SK-N-SH (cell line): ENCODE measurements around the gene SLC27A2. TPM values are rescaled to one million over a fixed set of nuclear protein-coding genes. Genes with fewer than 3 reads are reported as not detected.

Experiments
- CTCF ChIA-PET: fragments of 300-600, 350-600 bp; formaldehyde crosslinking; extraction: SDS; loops from one replicate; lab custom pipeline; 2021; lab: Yijun Ruan, JAX
- POLR2A ChIA-PET: fragments of 350-600 bp; sonication (Branson Sonifier 250); formaldehyde crosslinking; extraction: SDS; loops from one replicate; lab custom pipeline; 2020; ENCODE audit warnings: antibody characterized with exemption, inconsistent platforms; lab: Yijun Ruan, JAX
- DNase-seq: peaks from one replicate; pipeline ENCODE4 v3.0.0; 2012
- H2AFZ ChIP-seq: fragments of 200-600 bp; sonication (generic); 2 replicates; pipeline ENCODE4 v1.8.1; 2016; ENCODE audit warnings: antibody characterized with exemption, mild to moderate bottlenecking, low read depth
- H3F3A ChIP-seq: fragments of 200-600 bp; sonication (generic); replicated peaks from 2 replicates; pipeline ENCODE3; 2016; ENCODE audit warnings: antibody characterized with exemption, mild to moderate bottlenecking; ENCODE audit not compliant: insufficient read depth
- H3K27ac ChIP-seq, 2 experiments: fragments of 200-500 bp in 1 of 2; fragments of 200-600 bp in 1 of 2; sonication (Bioruptor generic) in 1 of 2; sonication (generic), shearing (Covaris generic) in 1 of 2; 2 replicates each; pipeline versions ENCODE4 v1.5.1 to v1.6.1; 2014 to 2016; ENCODE audit warnings: low read depth in 2 of 2, inconsistent platforms in 1 of 2, low read length in 1 of 2, mild to moderate bottlenecking in 1 of 2, mixed read lengths in 1 of 2
- H3K27me3 ChIP-seq: fragments of 200-600 bp; sonication (generic), shearing (Covaris generic); 2 replicates; pipeline ENCODE4 v1.6.1; 2016; ENCODE audit warnings: mixed run types; ENCODE audit not compliant: insufficient read depth
- H3K36me3 ChIP-seq, 2 experiments: fragments of 200-500 bp in 1 of 2; fragments of 200-600 bp in 1 of 2; sonication (Bioruptor generic) in 1 of 2; sonication (generic) in 1 of 2; replicated peaks in 1 of 2; 2 replicates each; pipeline versions ENCODE3 to v1.5.1; 2014 to 2016; ENCODE audit warnings: low read length in 1 of 2, mild to moderate bottlenecking in 1 of 2; ENCODE audit not compliant: insufficient read depth in 2 of 2, control insufficient read depth in 1 of 2
- H3K4me1 ChIP-seq, 2 experiments: fragments of 200-500 bp in 1 of 2; fragments of 200-600 bp in 1 of 2; sonication (Bioruptor generic) in 1 of 2; sonication (generic), shearing (Covaris generic) in 1 of 2; 2 replicates each; pipeline versions ENCODE4 v1.5.1 to v1.6.1; 2014 to 2016; ENCODE audit warnings: low read depth in 1 of 2, low read length in 1 of 2, mixed run types in 1 of 2; ENCODE audit not compliant: insufficient read depth in 2 of 2, control insufficient read depth in 1 of 2
- H3K4me2 ChIP-seq: fragments of 200-600 bp; sonication (generic), shearing (Covaris generic); 2 replicates; pipeline ENCODE4 v1.6.1; 2017; ENCODE audit warnings: mixed run types
- H3K4me3 ChIP-seq, 2 experiments: fragments of 200-500 bp in 1 of 2; fragments of 200-600 bp in 1 of 2; sonication (Bioruptor generic) in 1 of 2; sonication (generic), shearing (Covaris generic) in 1 of 2; 2 replicates each; pipeline versions ENCODE4 v1.5.1 to v1.8.1; 2014 to 2016; ENCODE audit warnings: low read depth in 2 of 2, inconsistent platforms in 1 of 2, low read length in 1 of 2, mild to moderate bottlenecking in 1 of 2, mixed read lengths in 1 of 2, moderate library complexity in 1 of 2
- H3K79me2 ChIP-seq: fragments of 200-600 bp; sonication (generic); 2 replicates; pipeline ENCODE4 v1.8.1; 2017; ENCODE audit warnings: mild to moderate bottlenecking; ENCODE audit not compliant: insufficient read depth
- H3K9ac ChIP-seq: fragments of 200-600 bp; sonication (generic); 2 replicates; pipeline ENCODE4 v1.6.1; 2017; ENCODE audit warnings: mixed run types
- H3K9me2 ChIP-seq: fragments of 200-600 bp; sonication (generic); 2 replicates; pipeline ENCODE4 v1.6.1; 2017; ENCODE audit warnings: mixed run types
- H3K9me3 ChIP-seq: fragments of 200-600 bp; sonication (generic); 2 replicates; pipeline ENCODE4 v1.6.1; 2017; ENCODE audit warnings: mixed run types, mild to moderate bottlenecking, moderate library complexity
- H4K20me1 ChIP-seq: fragments of 200-600 bp; sonication (generic); 2 replicates; pipeline ENCODE4 v1.6.1; 2017; ENCODE audit warnings: mild to moderate bottlenecking, mixed run types; ENCODE audit not compliant: insufficient read depth
- CHD2 ChIP-seq: fragments of 150-350 bp; IDR thresholded peaks from 2 replicates; pipeline ENCODE4 v1.6.1; 2018; ENCODE audit warnings: low read length; ENCODE audit not compliant: partially characterized antibody
- CTCF ChIP-seq: fragments of 200-600 bp; sonication (generic); IDR thresholded peaks from 2 replicates; pipeline ENCODE4 v1.6.1; 2017; ENCODE audit warnings: antibody characterized with exemption, mild to moderate bottlenecking, moderate library complexity
- ELF1 ChIP-seq: IDR thresholded peaks from 2 replicates; pipeline ENCODE4 v1.4.0; 2012
- FOXJ3 ChIP-seq: sonication (generic); formaldehyde crosslinking; IDR thresholded peaks from 2 replicates; pipeline ENCODE4 v1.5.1; 2020; ENCODE audit warnings: mild to moderate bottlenecking, missing genetic modification reagents
- FOXM1 ChIP-seq: IDR thresholded peaks from 2 replicates; pipeline ENCODE4 v1.4.0; 2012; ENCODE audit warnings: low read depth, mild to moderate bottlenecking
- IRF3 ChIP-seq: fragments of 150-350 bp; IDR thresholded peaks from 2 replicates; pipeline ENCODE4 v1.6.1; 2016; ENCODE audit warnings: mild to moderate bottlenecking, low read depth, low read length
- MEF2A ChIP-seq: IDR thresholded peaks from 2 replicates; pipeline ENCODE4 v1.4.0; 2012; ENCODE audit warnings: low read depth, borderline replicate concordance
- MXI1 ChIP-seq: IDR thresholded peaks from 2 replicates; pipeline ENCODE4 v1.6.1; 2012; ENCODE audit warnings: mild to moderate bottlenecking, low read depth, low read length, improper control_type of control experiment
- NRF1 ChIP-seq: IDR thresholded peaks from 2 replicates; pipeline ENCODE4 v1.6.1; 2012; ENCODE audit warnings: low read depth, mild to moderate bottlenecking, low read length
- POLR2AphosphoS5 ChIP-seq: IDR thresholded peaks from 2 replicates; pipeline ENCODE4 v1.6.1; 2012; ENCODE audit warnings: low read depth, low read length
- RAD21 ChIP-seq: IDR thresholded peaks from 2 replicates; pipeline ENCODE4 v1.6.1; 2012; ENCODE audit warnings: mild to moderate bottlenecking, low read length
- RCOR1 ChIP-seq: fragments of 150-350 bp; IDR thresholded peaks from 2 replicates; pipeline ENCODE4 v1.6.1; 2017; ENCODE audit warnings: antibody characterized with exemption, low read length
- RFX5 ChIP-seq: IDR thresholded peaks from 2 replicates; pipeline ENCODE4 v1.6.1; 2012; ENCODE audit warnings: mild to moderate bottlenecking, improper control_type of control experiment, low read length
- SIN3A ChIP-seq: IDR thresholded peaks from 2 replicates; pipeline ENCODE4 v1.6.1; 2012; ENCODE audit warnings: low read depth, mild to moderate bottlenecking, low read length, moderate library complexity, borderline replicate concordance
- SMC3 ChIP-seq: IDR thresholded peaks from 2 replicates; pipeline ENCODE4 v1.6.1; 2012; ENCODE audit warnings: low read depth, low read length, improper control_type of control experiment
- TAF1 ChIP-seq: IDR thresholded peaks from 2 replicates; pipeline ENCODE4 v1.6.1; 2012; ENCODE audit warnings: low read depth, mild to moderate bottlenecking, low read length, moderate library complexity, borderline replicate concordance
- TCF12 ChIP-seq: IDR thresholded peaks from 2 replicates; pipeline ENCODE4 v1.4.0; 2012
- polyA plus RNA-seq, 3 experiments: library from polyadenylated mRNA; depleted of rRNA; stranded (reverse); fragments of >200 nt; gene quantifications; 2 replicates each; pipeline ENCODE4 v1.2.3, GENCODE V29; 2012
- TF ChIP-seq, protein P1 (sequence below): IDR thresholded peaks from 2 replicates; pipeline ENCODE4 v1.6.1; 2012; ENCODE audit warnings: mild to moderate bottlenecking, low read depth, low read length, moderate library complexity
- TF ChIP-seq, protein P2 (sequence below): IDR thresholded peaks from 2 replicates; pipeline ENCODE4 v1.4.0; 2012; ENCODE audit warnings: low read depth, borderline replicate concordance
- TF ChIP-seq, protein P3 (sequence below): IDR thresholded peaks from 2 replicates; pipeline ENCODE4; 2012

The SLC27A2 gene
- polyA plus RNA-seq, 1 of the 3 experiments (the other 2 are of a cell fraction), result 0.49 TPM

DNA sequence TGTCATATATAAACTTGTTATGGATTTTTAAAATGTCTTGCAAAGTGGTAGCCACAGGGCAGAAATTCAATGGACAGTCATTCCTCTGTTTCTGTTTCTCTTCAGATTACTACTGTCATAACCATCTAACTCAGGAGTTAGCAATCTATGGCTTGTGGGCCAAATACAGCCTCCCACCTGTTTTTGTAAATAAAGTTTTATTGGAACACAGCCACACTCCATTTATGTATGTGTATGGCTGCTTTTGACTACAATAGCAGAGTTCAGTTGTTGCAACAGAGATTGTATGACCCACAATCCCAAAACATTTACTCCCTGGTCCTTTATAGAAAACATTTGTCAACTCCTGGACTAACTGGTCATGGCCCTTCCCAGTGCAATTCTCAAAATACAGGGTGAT, 20.0 kb downstream of the SLC27A2 start:
- H4K20me1 ChIP-seq, result no peaks in the 10 kb centered on the region
- H3K9me3 ChIP-seq, result no peaks in the 10 kb centered on the region
- no peaks in the 10 kb centered on the region for H3K27me3 ChIP-seq
- H3K4me2 ChIP-seq, result no peak overlapping the region
- H3K4me3 ChIP-seq, result no peak overlapping the region
- TF ChIP-seq, protein P1, sequence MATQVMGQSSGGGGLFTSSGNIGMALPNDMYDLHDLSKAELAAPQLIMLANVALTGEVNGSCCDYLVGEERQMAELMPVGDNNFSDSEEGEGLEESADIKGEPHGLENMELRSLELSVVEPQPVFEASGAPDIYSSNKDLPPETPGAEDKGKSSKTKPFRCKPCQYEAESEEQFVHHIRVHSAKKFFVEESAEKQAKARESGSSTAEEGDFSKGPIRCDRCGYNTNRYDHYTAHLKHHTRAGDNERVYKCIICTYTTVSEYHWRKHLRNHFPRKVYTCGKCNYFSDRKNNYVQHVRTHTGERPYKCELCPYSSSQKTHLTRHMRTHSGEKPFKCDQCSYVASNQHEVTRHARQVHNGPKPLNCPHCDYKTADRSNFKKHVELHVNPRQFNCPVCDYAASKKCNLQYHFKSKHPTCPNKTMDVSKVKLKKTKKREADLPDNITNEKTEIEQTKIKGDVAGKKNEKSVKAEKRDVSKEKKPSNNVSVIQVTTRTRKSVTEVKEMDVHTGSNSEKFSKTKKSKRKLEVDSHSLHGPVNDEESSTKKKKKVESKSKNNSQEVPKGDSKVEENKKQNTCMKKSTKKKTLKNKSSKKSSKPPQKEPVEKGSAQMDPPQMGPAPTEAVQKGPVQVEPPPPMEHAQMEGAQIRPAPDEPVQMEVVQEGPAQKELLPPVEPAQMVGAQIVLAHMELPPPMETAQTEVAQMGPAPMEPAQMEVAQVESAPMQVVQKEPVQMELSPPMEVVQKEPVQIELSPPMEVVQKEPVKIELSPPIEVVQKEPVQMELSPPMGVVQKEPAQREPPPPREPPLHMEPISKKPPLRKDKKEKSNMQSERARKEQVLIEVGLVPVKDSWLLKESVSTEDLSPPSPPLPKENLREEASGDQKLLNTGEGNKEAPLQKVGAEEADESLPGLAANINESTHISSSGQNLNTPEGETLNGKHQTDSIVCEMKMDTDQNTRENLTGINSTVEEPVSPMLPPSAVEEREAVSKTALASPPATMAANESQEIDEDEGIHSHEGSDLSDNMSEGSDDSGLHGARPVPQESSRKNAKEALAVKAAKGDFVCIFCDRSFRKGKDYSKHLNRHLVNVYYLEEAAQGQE, result no peak
- TF ChIP-seq, protein P2, sequence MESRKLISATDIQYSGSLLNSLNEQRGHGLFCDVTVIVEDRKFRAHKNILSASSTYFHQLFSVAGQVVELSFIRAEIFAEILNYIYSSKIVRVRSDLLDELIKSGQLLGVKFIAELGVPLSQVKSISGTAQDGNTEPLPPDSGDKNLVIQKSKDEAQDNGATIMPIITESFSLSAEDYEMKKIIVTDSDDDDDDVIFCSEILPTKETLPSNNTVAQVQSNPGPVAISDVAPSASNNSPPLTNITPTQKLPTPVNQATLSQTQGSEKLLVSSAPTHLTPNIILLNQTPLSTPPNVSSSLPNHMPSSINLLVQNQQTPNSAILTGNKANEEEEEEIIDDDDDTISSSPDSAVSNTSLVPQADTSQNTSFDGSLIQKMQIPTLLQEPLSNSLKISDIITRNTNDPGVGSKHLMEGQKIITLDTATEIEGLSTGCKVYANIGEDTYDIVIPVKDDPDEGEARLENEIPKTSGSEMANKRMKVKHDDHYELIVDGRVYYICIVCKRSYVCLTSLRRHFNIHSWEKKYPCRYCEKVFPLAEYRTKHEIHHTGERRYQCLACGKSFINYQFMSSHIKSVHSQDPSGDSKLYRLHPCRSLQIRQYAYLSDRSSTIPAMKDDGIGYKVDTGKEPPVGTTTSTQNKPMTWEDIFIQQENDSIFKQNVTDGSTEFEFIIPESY, result no peak
- TF ChIP-seq RCOR1, result no peak
- no peak for TF ChIP-seq TAF1
- TF ChIP-seq, protein P3, sequence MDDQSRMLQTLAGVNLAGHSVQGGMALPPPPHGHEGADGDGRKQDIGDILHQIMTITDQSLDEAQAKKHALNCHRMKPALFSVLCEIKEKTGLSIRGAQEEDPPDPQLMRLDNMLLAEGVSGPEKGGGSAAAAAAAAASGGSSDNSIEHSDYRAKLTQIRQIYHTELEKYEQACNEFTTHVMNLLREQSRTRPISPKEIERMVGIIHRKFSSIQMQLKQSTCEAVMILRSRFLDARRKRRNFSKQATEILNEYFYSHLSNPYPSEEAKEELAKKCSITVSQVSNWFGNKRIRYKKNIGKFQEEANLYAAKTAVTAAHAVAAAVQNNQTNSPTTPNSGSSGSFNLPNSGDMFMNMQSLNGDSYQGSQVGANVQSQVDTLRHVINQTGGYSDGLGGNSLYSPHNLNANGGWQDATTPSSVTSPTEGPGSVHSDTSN, result no peak
- no peak for TF ChIP-seq CHD2
- TF ChIP-seq SMC3, result no peak
- no peak for TF ChIP-seq IRF3
- no peak for TF ChIP-seq NRF1
- TF ChIP-seq CTCF, result no peak
- no peak for TF ChIP-seq MXI1
- no peak for TF ChIP-seq FOXJ3 (CRISPR knock-in tag)
- TF ChIP-seq TCF12, result no peak
- TF ChIP-seq RAD21, result no peak
- TF ChIP-seq MEF2A, result no peak
- no peak for TF ChIP-seq FOXM1
- TF ChIP-seq SIN3A, result no peak
- no peak for TF ChIP-seq RFX5
- no peak for TF ChIP-seq ELF1
- no peak for TF ChIP-seq POLR2AphosphoS5
- ChIA-PET POLR2A (no interaction called here), CTCF (no interaction called here)
- H3K36me3 ChIP-seq, result no peaks in the 10 kb centered on the region
- no peak overlapping the region for H3K27ac ChIP-seq
- no peak for DNase-seq
- H3K9ac ChIP-seq, result no peak overlapping the region
- H2AFZ ChIP-seq, result no peak overlapping the region
- H3F3A ChIP-seq, result no peaks in the 10 kb centered on the region
- H3K4me1 ChIP-seq, result no peaks in the 10 kb centered on the region; a peak in 1 of 4 replicates
- no peaks in the 10 kb centered on the region for H3K79me2 ChIP-seq
- no peaks in the 10 kb centered on the region for H3K9me2 ChIP-seq
